Cardiac fibroblast (primary cell): ENCODE results near the gene KCTD5.
"Not testable (repeated sequence)": the region's sequence is repeated elsewhere in the genome, so short reads cannot be mapped to it uniquely, and the experiment has no call there.

Source experiments
- DNase-seq, 2 donors: peaks; one replicate each; pipeline versions ENCODE4 v3.0.0 to v3.0.0-alpha.2; 2010; ENCODE audit warnings: low read depth in 2 of 2
- H3K4me3 ChIP-seq, 2 donors: replicated peaks in 1 of 2; 1 replicate in 1 of 2; 2 replicates in 1 of 2; pipeline ENCODE4 v1.5.1; 2011; ENCODE audit warnings: low read depth in 2 of 2, low read length in 2 of 2, mild to moderate bottlenecking in 2 of 2, moderate library complexity in 1 of 2
- TF ChIP-seq, protein P1 (sequence below): IDR thresholded peaks from one replicate; pipeline ENCODE4 v1.5.1; 2011; ENCODE audit warnings: low read depth, mild to moderate bottlenecking, low read length, inconsistent platforms

The KCTD5 gene

DNA sequence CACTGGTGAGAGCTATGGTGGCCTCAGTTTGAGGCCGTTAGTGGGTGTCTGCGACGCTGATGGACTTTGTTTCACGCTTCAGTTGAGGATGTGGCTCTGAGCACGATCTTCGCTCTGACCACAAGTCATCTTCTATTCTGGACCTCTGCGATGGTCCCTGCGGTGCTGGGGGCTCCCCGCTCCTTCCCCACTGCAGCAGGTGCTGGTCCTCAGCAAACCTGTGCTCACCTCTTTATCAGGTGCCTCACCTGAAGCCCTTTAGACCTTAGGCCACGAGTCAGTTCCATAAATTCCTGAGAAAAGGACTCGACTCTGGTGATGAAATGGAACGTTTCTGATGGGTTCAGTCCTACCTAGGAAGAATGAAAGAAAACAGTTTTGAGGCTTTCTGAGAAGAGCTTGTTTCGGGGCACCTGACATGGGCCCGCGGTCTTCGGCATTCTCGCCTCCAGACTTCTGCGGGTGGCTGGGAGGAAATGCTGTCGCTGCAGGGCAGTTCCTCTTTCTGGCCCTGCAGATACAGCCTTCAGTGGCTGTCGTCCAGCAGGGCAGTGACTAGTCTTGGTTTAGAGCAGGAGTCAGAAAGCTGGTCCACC, 4.7 kb downstream of the KCTD5 start:
- TF ChIP-seq, protein P1, sequence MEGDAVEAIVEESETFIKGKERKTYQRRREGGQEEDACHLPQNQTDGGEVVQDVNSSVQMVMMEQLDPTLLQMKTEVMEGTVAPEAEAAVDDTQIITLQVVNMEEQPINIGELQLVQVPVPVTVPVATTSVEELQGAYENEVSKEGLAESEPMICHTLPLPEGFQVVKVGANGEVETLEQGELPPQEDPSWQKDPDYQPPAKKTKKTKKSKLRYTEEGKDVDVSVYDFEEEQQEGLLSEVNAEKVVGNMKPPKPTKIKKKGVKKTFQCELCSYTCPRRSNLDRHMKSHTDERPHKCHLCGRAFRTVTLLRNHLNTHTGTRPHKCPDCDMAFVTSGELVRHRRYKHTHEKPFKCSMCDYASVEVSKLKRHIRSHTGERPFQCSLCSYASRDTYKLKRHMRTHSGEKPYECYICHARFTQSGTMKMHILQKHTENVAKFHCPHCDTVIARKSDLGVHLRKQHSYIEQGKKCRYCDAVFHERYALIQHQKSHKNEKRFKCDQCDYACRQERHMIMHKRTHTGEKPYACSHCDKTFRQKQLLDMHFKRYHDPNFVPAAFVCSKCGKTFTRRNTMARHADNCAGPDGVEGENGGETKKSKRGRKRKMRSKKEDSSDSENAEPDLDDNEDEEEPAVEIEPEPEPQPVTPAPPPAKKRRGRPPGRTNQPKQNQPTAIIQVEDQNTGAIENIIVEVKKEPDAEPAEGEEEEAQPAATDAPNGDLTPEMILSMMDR = no peak
- no peak for DNase-seq
- H3K4me3 ChIP-seq = no peak overlapping the region

DNA sequence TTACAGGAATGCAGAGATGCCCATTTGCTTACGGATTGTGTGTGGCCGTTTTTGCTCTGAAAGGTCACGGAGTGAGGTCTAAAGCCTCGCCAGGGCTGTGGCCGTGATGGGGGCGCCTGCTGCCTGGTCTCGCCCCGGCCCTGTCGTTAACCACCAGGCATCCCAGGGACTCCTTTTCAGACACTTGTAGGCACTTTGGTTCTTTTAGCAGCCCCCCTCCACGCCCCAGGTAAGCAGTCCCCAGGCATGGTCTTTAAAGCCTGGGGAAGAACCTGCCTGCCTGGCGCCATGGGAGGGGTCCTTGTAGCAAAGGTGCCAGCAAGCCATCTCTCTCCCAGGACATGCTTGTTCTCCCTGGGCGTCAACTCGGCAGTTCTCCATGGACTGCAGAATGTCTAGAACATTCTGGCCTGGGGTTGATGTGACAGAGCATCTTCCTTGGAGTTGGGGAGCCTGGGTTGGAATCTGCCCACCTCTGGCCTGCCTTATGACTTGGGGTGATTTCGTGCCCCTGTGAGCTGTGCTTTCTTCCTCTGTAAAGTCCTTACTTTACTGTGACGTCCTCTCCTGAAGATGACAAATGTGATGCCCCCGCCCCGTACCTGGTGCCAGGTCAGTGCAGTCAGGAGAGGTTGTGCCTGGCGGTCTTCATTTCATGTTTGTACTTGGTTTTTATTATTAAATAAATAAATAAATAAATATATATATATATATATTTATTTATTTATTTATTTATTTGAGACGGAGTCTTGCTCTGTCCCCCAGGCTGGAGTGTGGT, 5.4 kb downstream of the KCTD5 start:
- TF ChIP-seq, protein P1 = no peak
- H3K4me3 ChIP-seq = no peak overlapping the region

DNA sequence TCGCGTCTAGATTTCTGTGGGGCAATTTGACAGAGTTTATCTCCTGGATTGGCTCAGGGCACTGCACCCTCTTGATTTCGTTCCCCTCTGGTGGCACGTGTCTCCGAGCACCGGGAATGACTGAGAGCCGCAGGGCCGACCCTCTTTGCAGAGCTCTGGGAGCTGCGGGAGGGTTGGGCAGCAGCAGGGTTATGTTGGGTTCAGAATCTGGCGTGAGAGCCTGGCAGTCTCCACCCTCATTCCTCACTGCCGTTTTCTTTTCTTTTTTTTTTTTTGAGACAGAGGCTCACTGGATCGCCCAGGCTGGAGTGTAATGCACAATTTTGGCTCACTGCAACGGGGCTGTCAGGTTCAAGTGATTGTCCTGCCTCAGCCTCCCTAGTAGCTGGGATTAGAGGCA, 7.1 kb downstream of the KCTD5 start:
- not testable (repeated sequence) for DNase-seq, H3K4me3 ChIP-seq

More for the DNA sequence above, 5.4 kb downstream of the KCTD5 start:
- no peak for DNase-seq

DNA sequence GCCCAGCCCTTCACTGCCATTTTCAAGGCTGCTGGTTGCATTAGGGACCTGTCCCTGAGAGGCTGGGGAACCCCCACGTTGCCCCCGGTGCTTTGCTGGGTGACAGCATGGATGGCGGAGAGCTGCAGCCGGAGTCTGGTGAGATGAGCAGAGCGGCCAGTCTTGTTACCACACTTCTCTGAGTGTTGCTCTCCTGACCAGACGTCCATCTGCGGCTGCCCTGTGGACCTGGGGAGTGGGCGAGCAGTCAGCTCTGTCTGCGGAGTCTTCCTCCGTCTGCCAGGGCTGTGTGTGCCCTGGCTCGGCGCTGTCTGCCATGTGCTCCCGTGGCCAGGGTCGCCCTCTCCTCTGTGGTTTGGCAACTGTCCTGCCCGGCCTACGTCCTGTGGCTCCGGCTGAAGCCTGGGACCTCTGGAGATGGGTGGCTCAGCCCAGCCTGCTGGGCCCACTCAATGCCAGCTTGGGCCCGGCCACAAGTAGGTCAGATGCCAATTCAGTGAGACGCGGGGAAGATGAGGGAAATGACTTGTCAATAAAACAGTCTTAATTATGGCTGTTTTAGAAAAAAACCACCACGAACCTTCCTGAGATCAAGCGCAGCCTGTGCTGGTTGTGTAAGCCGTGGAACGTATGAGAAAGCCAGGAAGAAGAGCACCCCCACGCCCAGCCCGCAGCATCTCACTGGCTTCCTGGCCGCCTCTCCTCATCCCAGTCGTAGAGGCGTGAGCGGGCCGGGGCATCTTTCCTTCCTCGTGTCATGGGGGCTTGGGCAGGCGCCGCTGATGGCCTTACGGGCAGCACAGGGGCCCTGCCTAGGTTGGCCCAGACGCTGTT, 7.9 kb downstream of the KCTD5 start:
- DNase-seq = no peak
- TF ChIP-seq, protein P1 = no peak
- H3K4me3 ChIP-seq = no peak overlapping the region

DNA sequence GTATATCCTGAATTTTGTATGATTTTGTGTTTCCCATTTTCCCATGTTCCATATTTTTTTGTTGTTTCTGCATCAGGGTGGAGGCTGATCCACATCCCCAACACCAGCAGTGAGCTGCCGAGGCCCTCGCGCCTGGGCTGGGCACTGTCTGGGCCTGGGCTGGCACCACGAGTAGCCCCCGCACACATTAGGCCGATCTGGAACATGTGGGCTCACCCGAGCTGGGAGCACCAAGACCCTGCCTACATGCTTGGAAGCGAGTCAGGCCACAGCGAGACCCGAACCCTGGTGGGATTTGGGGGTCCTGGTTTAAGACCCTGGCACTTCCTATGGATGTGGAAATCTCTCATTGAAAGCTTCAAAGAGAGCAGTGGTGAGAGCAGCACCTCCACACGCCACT, 8.5 kb downstream of the KCTD5 start:
- no peak overlapping the region for H3K4me3 ChIP-seq
- TF ChIP-seq, protein P1 = no peak
- DNase-seq = no peak

DNA sequence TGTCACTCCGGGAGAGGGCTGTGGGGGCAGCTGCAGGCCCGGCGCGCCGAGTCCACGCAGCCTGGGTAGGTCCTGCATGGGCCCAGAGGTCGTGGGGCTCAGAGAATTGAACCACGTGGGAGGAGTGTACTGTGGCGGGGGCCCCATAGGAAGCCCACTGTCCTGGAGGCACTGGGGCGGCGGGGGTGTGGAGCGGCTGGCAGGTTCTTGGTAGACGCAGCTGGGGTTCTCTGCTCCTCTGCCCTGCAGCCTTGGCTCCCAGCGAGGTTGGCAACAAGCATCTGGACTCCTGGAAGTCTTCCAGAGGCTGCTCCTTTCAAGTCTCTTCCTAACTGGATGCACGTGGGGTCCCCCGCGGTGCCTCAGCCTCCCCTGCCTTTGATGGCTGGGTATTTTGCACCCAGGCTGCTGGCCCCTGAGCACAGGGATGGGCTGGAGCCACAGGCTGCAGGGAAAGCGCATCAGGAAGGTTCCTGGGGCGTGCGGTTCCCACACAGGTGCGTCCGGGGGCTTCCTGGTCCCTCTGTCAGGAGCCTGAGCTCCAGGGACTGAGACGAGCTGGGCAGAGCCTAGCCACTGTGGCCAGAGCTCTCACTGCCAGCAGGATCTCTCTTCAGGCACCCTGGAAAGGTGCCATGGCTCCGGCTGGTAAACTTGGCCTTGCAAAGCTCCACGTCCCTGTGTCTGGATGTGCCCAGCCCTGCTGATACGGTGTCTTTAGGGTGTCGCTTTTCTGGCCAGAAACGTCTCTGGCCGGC, 9.3 kb downstream of the KCTD5 start:
- TF ChIP-seq, protein P1 = no peak
- no peak overlapping the region for H3K4me3 ChIP-seq
- DNase-seq = no peak
